Activated CD4-positive, alpha-beta T cell treated with anti-CD3 and anti-CD28 coated beads, Interleukin-2, amount 50 U/mL, for 4 hours (primary cell): ENCODE results near the gene OR1J2.

Source experiments
- DNase-seq, 2 experiments: peaks; one replicate each; pipeline ENCODE4 v3.0.0-alpha.2; 2020

OR1J2 gene

GRCh38 chr9:122552812-122553211 lies 42.2 kb downstream of the OR1J2 start, which contains the start of gene OR1N2:
TSS of gene OR1N2 (plus strand) at chr9:122553112. CDS start at chr9:122553212, 100 bp downstream.
- no peak for DNase-seq
